AG10803 (cell line): Measurements from ENCODE around the gene TMOD1.

ENCODE experiments used
- DNase-seq: peaks from one replicate; pipeline ENCODE4 v3.0.0; 2010; ENCODE audit warnings: low read depth
- H3K4me3 ChIP-seq: 2 replicates; pipeline ENCODE4 v1.5.1; 2011; ENCODE audit warnings: mild to moderate bottlenecking, low read length, control low read depth
- CTCF ChIP-seq: conservative IDR thresholded peaks from 2 replicates; pipeline ENCODE4 v1.5.1; 2011; ENCODE audit warnings: mild to moderate bottlenecking, low read length, control low read depth, inconsistent platforms

The TMOD1 gene

GRCh38 chr9:97550386-97550785 is 48.9 kb downstream of the TMOD1 start:
- DNase-seq, result no peak
- TF ChIP-seq CTCF, result no peak
- no peak overlapping the region for H3K4me3 ChIP-seq

GRCh38 chr9:97551308-97551707 is 49.8 kb downstream of the TMOD1 start:
- no peak for DNase-seq
- no peak overlapping the region for H3K4me3 ChIP-seq
- TF ChIP-seq CTCF, result no peak

GRCh38 chr9:97553141-97553540 is 51.7 kb downstream of the TMOD1 start:
- no peak for TF ChIP-seq CTCF
- H3K4me3 ChIP-seq, result no peak overlapping the region
- no peak for DNase-seq

GRCh38 chr9:97553841-97554240 is 52.4 kb downstream of the TMOD1 start:
- no peak for DNase-seq
- H3K4me3 ChIP-seq, result no peak overlapping the region
- TF ChIP-seq CTCF, result no peak

GRCh38 chr9:97554566-97555075 is 53.2 kb downstream of the TMOD1 start:
- no peak overlapping the region for H3K4me3 ChIP-seq
- DNase-seq, result no peak
- TF ChIP-seq CTCF, result no peak

- TF ChIP-seq CTCF, result no peak
- no peak overlapping the region for H3K4me3 ChIP-seq
- no peak for DNase-seq
Observed at GRCh38 chr9:97555164-97555563, 53.7 kb downstream of the TMOD1 start.

GRCh38 chr9:97556036-97556720 is 54.7 kb downstream of the TMOD1 start:
- TF ChIP-seq CTCF, result no peak
- no peak overlapping the region for H3K4me3 ChIP-seq
- no peak for DNase-seq
